ENCODE data around the gene RNU6-9. TPM values are rescaled to one million over a fixed set of nuclear protein-coding genes. Genes with fewer than 3 reads are reported as not detected.

Gene RNU6-9
- total and polyA plus RNA-seq, 2 of the 13 experiments (the other 11 are each of a cell fraction or from before 2014, with no cell fraction given) = under 0.01 TPM; not detected in 1

DNA sequence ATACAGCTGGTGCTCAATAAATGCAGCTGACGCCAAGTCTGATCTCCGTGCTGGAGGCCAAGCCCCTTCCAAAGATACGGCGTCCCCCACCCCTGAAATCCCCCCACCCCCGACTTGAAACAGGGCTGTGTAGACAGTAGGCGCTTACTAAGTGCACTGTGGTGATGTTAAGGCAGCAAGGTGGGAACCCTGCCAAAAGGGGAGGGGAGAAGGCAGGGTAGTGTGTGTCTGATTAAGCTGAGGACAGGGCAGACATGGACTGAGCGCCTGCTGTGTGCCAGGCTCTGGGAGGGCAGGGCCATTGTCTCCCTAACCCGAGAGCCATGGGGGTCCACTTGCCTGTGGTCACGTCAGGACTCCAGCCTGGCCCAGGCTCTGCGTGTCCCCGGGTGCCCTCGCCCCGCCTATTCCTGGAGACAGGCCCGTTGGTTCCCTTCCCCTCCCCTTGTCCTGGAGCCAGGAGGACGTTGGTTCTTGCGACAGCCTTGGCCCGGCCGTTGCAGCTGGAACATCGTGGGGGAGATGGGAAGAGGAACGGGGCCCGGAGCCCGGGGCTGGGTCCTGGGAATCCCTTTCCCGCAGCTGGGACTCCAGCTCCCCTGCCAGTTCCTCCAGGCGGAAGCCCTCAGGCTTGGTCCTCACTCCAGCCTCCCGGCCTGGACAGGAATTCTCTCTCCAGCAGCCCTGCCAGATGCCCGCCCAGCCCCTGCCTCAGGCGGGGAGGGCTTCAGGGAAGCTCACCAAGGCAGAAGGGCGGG, 42.9 kb upstream of the RNU6-9 start (continued):
- TF ChIP-seq, protein P1, sequence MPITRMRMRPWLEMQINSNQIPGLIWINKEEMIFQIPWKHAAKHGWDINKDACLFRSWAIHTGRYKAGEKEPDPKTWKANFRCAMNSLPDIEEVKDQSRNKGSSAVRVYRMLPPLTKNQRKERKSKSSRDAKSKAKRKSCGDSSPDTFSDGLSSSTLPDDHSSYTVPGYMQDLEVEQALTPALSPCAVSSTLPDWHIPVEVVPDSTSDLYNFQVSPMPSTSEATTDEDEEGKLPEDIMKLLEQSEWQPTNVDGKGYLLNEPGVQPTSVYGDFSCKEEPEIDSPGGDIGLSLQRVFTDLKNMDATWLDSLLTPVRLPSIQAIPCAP (CRISPR knock-in tag; IDR thresholded peaks at IDR 0.05; ENCODE audit: low read depth) = no peak
- TF ChIP-seq MBNL3 (CRISPR knock-in tag; conservative IDR thresholded peaks at IDR 0.05) = no peak
- TF ChIP-seq, protein P2, sequence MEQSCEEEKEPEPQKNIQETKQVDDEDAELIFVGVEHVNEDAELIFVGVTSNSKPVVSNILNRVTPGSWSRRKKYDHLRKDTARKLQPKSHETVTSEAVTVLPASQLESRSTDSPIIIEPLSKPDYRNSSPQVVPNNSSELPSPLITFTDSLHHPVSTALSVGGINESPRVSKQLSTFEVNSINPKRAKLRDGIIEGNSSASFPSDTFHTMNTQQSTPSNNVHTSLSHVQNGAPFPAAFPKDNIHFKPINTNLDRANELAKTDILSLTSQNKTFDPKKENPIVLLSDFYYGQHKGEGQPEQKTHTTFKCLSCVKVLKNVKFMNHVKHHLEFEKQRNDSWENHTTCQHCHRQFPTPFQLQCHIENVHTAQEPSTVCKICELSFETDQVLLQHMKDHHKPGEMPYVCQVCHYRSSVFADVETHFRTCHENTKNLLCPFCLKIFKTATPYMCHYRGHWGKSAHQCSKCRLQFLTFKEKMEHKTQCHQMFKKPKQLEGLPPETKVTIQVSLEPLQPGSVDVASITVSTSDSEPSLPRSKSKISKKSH (CRISPR knock-in tag; IDR thresholded peaks at IDR 0.05; ENCODE audit: borderline replicate concordance) = no peak
- TF ChIP-seq MAFF (IDR thresholded peaks at IDR 0.05; ENCODE audit: low read depth, low read length) = no peak
- TF ChIP-seq ZNF501 (CRISPR knock-in tag; IDR thresholded peaks at IDR 0.05) = no peak
- TF ChIP-seq, protein P3, sequence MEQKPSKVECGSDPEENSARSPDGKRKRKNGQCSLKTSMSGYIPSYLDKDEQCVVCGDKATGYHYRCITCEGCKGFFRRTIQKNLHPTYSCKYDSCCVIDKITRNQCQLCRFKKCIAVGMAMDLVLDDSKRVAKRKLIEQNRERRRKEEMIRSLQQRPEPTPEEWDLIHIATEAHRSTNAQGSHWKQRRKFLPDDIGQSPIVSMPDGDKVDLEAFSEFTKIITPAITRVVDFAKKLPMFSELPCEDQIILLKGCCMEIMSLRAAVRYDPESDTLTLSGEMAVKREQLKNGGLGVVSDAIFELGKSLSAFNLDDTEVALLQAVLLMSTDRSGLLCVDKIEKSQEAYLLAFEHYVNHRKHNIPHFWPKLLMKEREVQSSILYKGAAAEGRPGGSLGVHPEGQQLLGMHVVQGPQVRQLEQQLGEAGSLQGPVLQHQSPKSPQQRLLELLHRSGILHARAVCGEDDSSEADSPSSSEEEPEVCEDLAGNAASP (CRISPR knock-in tag; IDR thresholded peaks at IDR 0.05; ENCODE audit: borderline replicate concordance) = peak; percentile 80; the same call in 1 of the 2 replicates
- TF ChIP-seq ZMYM4 (CRISPR knock-in tag; IDR thresholded peaks at IDR 0.05) = no peak
- TF ChIP-seq NFIC (IDR thresholded peaks at IDR 0.05; ENCODE audit: low read length) = no peak
- no peak for TF ChIP-seq ZNF547 (CRISPR knock-in tag; IDR thresholded peaks at IDR 0.05)
- TF ChIP-seq MEF2D (CRISPR knock-in tag; IDR thresholded peaks at IDR 0.05) = no peak
- 0 out of 2 replicates have a peak, but pooled peaks have one; percentile 16 for TF ChIP-seq SALL1 (CRISPR knock-in tag; IDR thresholded peaks at IDR 0.05)
- no peak for TF ChIP-seq AHR (CRISPR knock-in tag; IDR thresholded peaks at IDR 0.05)
- TF ChIP-seq PAX8 (CRISPR knock-in tag; IDR thresholded peaks at IDR 0.05; ENCODE audit: borderline replicate concordance) = no peak
- no peak for TF ChIP-seq RNF2 (conservative IDR thresholded peaks at IDR 0.05; ENCODE audit: low read depth)
- TF ChIP-seq RAD51 (IDR thresholded peaks at IDR 0.05; ENCODE audit: borderline replicate concordance) = no peak
- TF ChIP-seq CCDC6 (CRISPR knock-in tag; IDR thresholded peaks at IDR 0.05) = no peak
- no peak for TF ChIP-seq HDAC2 (CRISPR knock-in tag; IDR thresholded peaks at IDR 0.05)
- TF ChIP-seq, protein P4, sequence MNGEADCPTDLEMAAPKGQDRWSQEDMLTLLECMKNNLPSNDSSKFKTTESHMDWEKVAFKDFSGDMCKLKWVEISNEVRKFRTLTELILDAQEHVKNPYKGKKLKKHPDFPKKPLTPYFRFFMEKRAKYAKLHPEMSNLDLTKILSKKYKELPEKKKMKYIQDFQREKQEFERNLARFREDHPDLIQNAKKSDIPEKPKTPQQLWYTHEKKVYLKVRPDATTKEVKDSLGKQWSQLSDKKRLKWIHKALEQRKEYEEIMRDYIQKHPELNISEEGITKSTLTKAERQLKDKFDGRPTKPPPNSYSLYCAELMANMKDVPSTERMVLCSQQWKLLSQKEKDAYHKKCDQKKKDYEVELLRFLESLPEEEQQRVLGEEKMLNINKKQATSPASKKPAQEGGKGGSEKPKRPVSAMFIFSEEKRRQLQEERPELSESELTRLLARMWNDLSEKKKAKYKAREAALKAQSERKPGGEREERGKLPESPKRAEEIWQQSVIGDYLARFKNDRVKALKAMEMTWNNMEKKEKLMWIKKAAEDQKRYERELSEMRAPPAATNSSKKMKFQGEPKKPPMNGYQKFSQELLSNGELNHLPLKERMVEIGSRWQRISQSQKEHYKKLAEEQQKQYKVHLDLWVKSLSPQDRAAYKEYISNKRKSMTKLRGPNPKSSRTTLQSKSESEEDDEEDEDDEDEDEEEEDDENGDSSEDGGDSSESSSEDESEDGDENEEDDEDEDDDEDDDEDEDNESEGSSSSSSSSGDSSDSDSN (CRISPR knock-in tag; IDR thresholded peaks at IDR 0.05) = peak; percentile 65
- peak; percentile 83; the same call in 1 of the 2 replicates for TF ChIP-seq MTF2 (CRISPR knock-in tag; IDR thresholded peaks at IDR 0.05; ENCODE audit: borderline replicate concordance)
- TF ChIP-seq ELF1 (CRISPR knock-in tag; IDR thresholded peaks at IDR 0.05) = no peak
- TF ChIP-seq ATM (IDR thresholded peaks at IDR 0.05; ENCODE audit: borderline replicate concordance) = no peak
- no peak for TF ChIP-seq HNRNPL (IDR thresholded peaks at IDR 0.05; ENCODE audit: low read depth, low read length)
- TF ChIP-seq CBX5 (CRISPR knock-in tag; IDR thresholded peaks at IDR 0.05; ENCODE audit: borderline replicate concordance) = no peak
- no peak for TF ChIP-seq ZFP36L2 (CRISPR knock-in tag; IDR thresholded peaks at IDR 0.05)

All from HepG2 (cell line).